22Rv1 (cell line): Measurements from ENCODE around the gene CMAS.

Source experiments
- CTCF ChIP-seq: fragments of 450-650 bp; IDR thresholded peaks from 2 replicates; pipeline ENCODE4 v1.5.1; 2017; ENCODE audit warnings: mild to moderate bottlenecking
- ZFX ChIP-seq: fragments of 450-650 bp; IDR thresholded peaks from 2 replicates; pipeline ENCODE4 v1.6.1; 2017; ENCODE audit warnings: antibody characterized with exemption, borderline replicate concordance

- TF ChIP-seq CTCF, result no peak
- no peak for TF ChIP-seq ZFX
Observed at GRCh38 chr12:22042976-22043669, 2.9 kb upstream of the CMAS start.
